SU-DHL-6 (cell line): ENCODE data around the gene AMZ1.

Source experiments
- CTCF ChIP-seq: fragments of 200-600 bp; sonication (generic); IDR thresholded peaks from one replicate; pipeline ENCODE4 v1.5.1; 2017; ENCODE audit warnings: antibody characterized with exemption, mild to moderate bottlenecking, low read length, moderate library complexity; ENCODE audit not compliant: insufficient read depth, poor library complexity, severe bottlenecking
- EZH2phosphoT487 ChIP-seq: fragments of 200-600 bp; sonication (generic), shearing (Covaris generic); conservative IDR thresholded peaks from 2 replicates; pipeline ENCODE4 v1.6.1; 2018; ENCODE audit warnings: mild to moderate bottlenecking, antibody characterized with exemption, low read length, moderate library complexity, mixed read lengths

GRCh38 chr7:2684501-2684900 is 3.5 kb upstream of the AMZ1 start:
- TF ChIP-seq CTCF (no peak), EZH2phosphoT487 (no peak)
